GM12878 (cell line): ENCODE data around the gene NEBL. TPM values are rescaled to one million over a fixed set of nuclear protein-coding genes. Genes with fewer than 3 reads are reported as not detected.

Source experiments
- ATAC-seq: fragments of 200-7000 bp; cut with Tn5 transposase; 3 replicates; pipeline ENCODE4 v1.9.1; 2020; ENCODE audit warnings: mild to moderate bottlenecking, moderate library complexity
- BruUV-seq: library from RNA; stranded (reverse); fragments of 400-500 nt; replicated peaks from 2 replicates; lab custom pipeline; 2021; lab: Mats Ljungman, UMichigan
- CTCF ChIA-PET: fragments of 300-600 bp; sonication (Branson Sonifier 250); formaldehyde crosslinking; extraction: SDS; loops from one replicate; lab custom pipeline; 2021; ENCODE audit warnings: inconsistent platforms; lab: Yijun Ruan, JAX
- POLR2A ChIA-PET: fragments of 350-600 bp; formaldehyde crosslinking; extraction: SDS; loops from one replicate; lab custom pipeline; 2021; ENCODE audit warnings: inconsistent platforms; lab: Charles Lee
- RAD21 ChIA-PET: fragments of 300-600 bp; sonication (Branson Sonifier 250); formaldehyde crosslinking; loops from one replicate; lab custom pipeline; 2023; ENCODE audit warnings: antibody characterized with exemption; ENCODE audit not compliant: unreplicated experiment; lab: Charles Lee
- SMC1A ChIA-PET: fragments of 300-600 bp; sonication (Branson Sonifier 250); formaldehyde crosslinking; loops from one replicate; lab custom pipeline; 2023; ENCODE audit not compliant: unreplicated experiment, uncharacterized antibody; lab: Charles Lee
- DNase-seq: peaks from one replicate; pipeline ENCODE4 v3.0.0-alpha.2; 2011; ENCODE audit warnings: low read depth, low spot score
- FAIRE-seq: peaks from 3 replicates; lab custom pipeline; 2011; peaks lifted over from hg19 to GRCh38; lab: Jason Lieb, UNC
- H2AFZ ChIP-seq: 2 replicates; pipeline ENCODE4 v1.6.0; 2011; ENCODE audit warnings: low read depth, low read length, control low read depth; ENCODE audit not compliant: control insufficient read depth
- H3K27ac ChIP-seq: 2 replicates; pipeline ENCODE4 v1.5.1; 2011; ENCODE audit warnings: control low read depth; ENCODE audit not compliant: control insufficient read depth, insufficient read depth
- H3K27me3 ChIP-seq, 2 experiments: replicated peaks in 1 of 2; 2 replicates each; pipeline versions ENCODE4 v1.6.0 to v1.6.1; 2011; ENCODE audit warnings: low read length in 1 of 2; ENCODE audit not compliant: control insufficient read depth in 2 of 2, insufficient read depth in 2 of 2
- H3K36me3 ChIP-seq, 2 experiments: 2 replicates each; pipeline ENCODE4 v1.5.1; 2011; ENCODE audit warnings: low read length in 1 of 2; ENCODE audit not compliant: control insufficient read depth in 2 of 2, insufficient read depth in 2 of 2
- H3K4me1 ChIP-seq: 2 replicates; pipeline ENCODE4 v1.6.1; 2011; ENCODE audit warnings: mild to moderate bottlenecking, low read length, moderate library complexity, mixed read lengths; ENCODE audit not compliant: control insufficient read depth, insufficient read depth
- H3K4me2 ChIP-seq: 2 replicates; pipeline ENCODE4 v1.6.0; 2011; ENCODE audit warnings: control low read depth; ENCODE audit not compliant: control insufficient read depth, insufficient read depth
- H3K4me3 ChIP-seq: fragments of 200-600 bp; sonication (generic); 2 replicates; pipeline ENCODE4 v1.5.1; 2016
- H3K79me2 ChIP-seq: 2 replicates; pipeline ENCODE4 v1.6.0; 2011; ENCODE audit warnings: low read length; ENCODE audit not compliant: control insufficient read depth, insufficient read depth
- H3K9ac ChIP-seq: 2 replicates; pipeline ENCODE4 v1.8.0; 2011; ENCODE audit warnings: low read length, control low read depth, mixed read lengths; ENCODE audit not compliant: control insufficient read depth, insufficient read depth
- H3K9me3 ChIP-seq: replicated peaks from 3 replicates; pipeline ENCODE4 v1.5.1; 2011; ENCODE audit warnings: mild to moderate bottlenecking, low read length; ENCODE audit not compliant: control insufficient read depth, insufficient read depth
- H4K20me1 ChIP-seq: 2 replicates; pipeline ENCODE4 v1.6.0; 2011; ENCODE audit not compliant: control insufficient read depth, insufficient read depth
- ATF3 ChIP-seq: IDR thresholded peaks from 2 replicates; pipeline ENCODE4 v1.6.1; 2011; ENCODE audit warnings: low read depth, mild to moderate bottlenecking, low read length, moderate library complexity, borderline replicate concordance; ENCODE audit errors: extremely low read depth
- ATF7 ChIP-seq: fragments of 450-650 bp; IDR thresholded peaks from 2 replicates; pipeline ENCODE4 v1.6.1; 2016; ENCODE audit warnings: low read depth, mild to moderate bottlenecking
- EED ChIP-seq: sonication (generic); IDR thresholded peaks from 2 replicates; pipeline ENCODE4 v1.6.1; 2016; ENCODE audit warnings: antibody characterized with exemption, low read depth
- IKZF2 ChIP-seq, 2 experiments: fragments of 450-650 bp; IDR thresholded peaks; 2 replicates each; pipeline ENCODE4 v1.6.1; 2017; ENCODE audit warnings: mild to moderate bottlenecking in 2 of 2, moderate library complexity in 2 of 2
- KAT2A ChIP-seq: conservative IDR thresholded peaks from 2 replicates; pipeline ENCODE4 v1.6.1; 2011; ENCODE audit warnings: low read depth, low read length; ENCODE audit not compliant: control insufficient read depth
- PAX5 ChIP-seq: IDR thresholded peaks from 2 replicates; pipeline ENCODE4 v1.6.1; 2011; ENCODE audit warnings: low read depth, low read length, borderline replicate concordance
- RAD21 ChIP-seq: IDR thresholded peaks from 2 replicates; pipeline ENCODE4 v1.6.1; 2011; ENCODE audit warnings: mild to moderate bottlenecking, low read depth, low read length, moderate library complexity; ENCODE audit not compliant: insufficient read depth
- SIX5 ChIP-seq: IDR thresholded peaks from 2 replicates; pipeline ENCODE4 v1.6.1; 2011; ENCODE audit warnings: mild to moderate bottlenecking, low read depth, low read length, moderate library complexity; ENCODE audit not compliant: severe bottlenecking
- ZNF24 ChIP-seq: fragments of 450-650 bp; IDR thresholded peaks from 2 replicates; pipeline ENCODE4 v1.6.1; 2017; ENCODE audit warnings: antibody characterized with exemption, mild to moderate bottlenecking
- ZNF622 ChIP-seq: fragments of 450-650 bp; IDR thresholded peaks from 2 replicates; pipeline ENCODE4 v1.6.1; 2017; ENCODE audit warnings: mild to moderate bottlenecking, inconsistent platforms
- WGBS: methylation state at CpG from one replicate; pipeline ENCODE4 v1.1.6; 2016; ENCODE audit warnings: low lambda C conversion rate; ENCODE audit not compliant: insufficient replicate concordance, insufficient coverage; ENCODE audit errors: missing lambda C conversion rate; 5-methylcytosine and 5-hydroxymethylcytosine counted together
- in situ Hi-C: fragments of 300-500 bp; cut with MboI; formaldehyde crosslinking; loops from 9 replicates; pipeline ENCODE4 v1.14.3; 2018; ENCODE audit warnings: mixed read lengths
- intact Hi-C: fragments of 100-400 bp; cut with micrococcal nuclease; formaldehyde crosslinking; loops from one replicate; pipeline ENCODE4 v1.14.2; 2022; ENCODE audit not compliant: unreplicated experiment
- polyA plus RNA-seq, 11 experiments: library from polyadenylated mRNA; depleted of rRNA in 4 of 11; unstranded in 6 of 11; stranded (reverse) in 5 of 11; fragments of >200 nt; fragmentation: Nextera tagmentation in 4 of 11; fragmentation: Illumina TruSeq in 1 of 11; extraction: Ambion mirVana in 4 of 11; extraction: Trizol in 1 of 11; gene quantifications; 1 replicate in 1 of 11; 2 replicates in 10 of 11; pipeline versions ENCODE4 v1.2.1 to v1.2.3, GENCODE V29; 2011 to 2016; ENCODE audit warnings: inconsistent platforms in 2 of 11, missing spikeins in 2 of 11, low read depth in 1 of 11
- total RNA-seq, 4 experiments: library from RNA; depleted of rRNA in 3 of 4; stranded (reverse); fragments of >200 nt in 3 of 4; fragmentation: Illumina TruSeq in 1 of 4; extraction: Trizol in 1 of 4; gene quantifications; 2 replicates each; pipeline versions ENCODE4 v1.2.1 to v1.2.3, GENCODE V29; 2013 to 2021

The NEBL gene
- total and polyA plus RNA-seq, 10 of the 15 experiments (the other 5 are each of a cell fraction or from before 2014, with no cell fraction given) = 0.04 to 0.56 (median 0.11) TPM; not detected in 6

- ChIA-PET SMC1A (interaction anchor here (1.3 kb wide), 1 partner anchor 16 kb away, joined by 3 read pairs; no protein-coding TSS in a partner anchor), POLR2A (no interaction called here), RAD21 (no interaction called here), CTCF (no interaction called here)
- DNase-seq (no peak), FAIRE-seq (no peak), ATAC-seq (no peak)
- no peaks in the 10 kb centered on the region for H3K4me1 ChIP-seq
- no TSS peak for BruUV-seq
- H3K79me2 ChIP-seq = no peaks in the 10 kb centered on the region
- TF ChIP-seq ATF7 (peak; percentile 42; the same call in 1 of the 2 replicates), RAD21 (no peak)
- H3K4me2 ChIP-seq = no peak overlapping the region
- H3K4me3 ChIP-seq = no peak overlapping the region
- H4K20me1 ChIP-seq = no peaks in the 10 kb centered on the region
- no peaks in the 10 kb centered on the region for H3K9me3 ChIP-seq
- intact Hi-C loops = no loop called here
- in situ Hi-C loops = no loop called here
- 24% methylated on average over 4 of the region's 4 CpGs for WGBS
- no peaks in the 10 kb centered on the region for H3K27me3 ChIP-seq
- no peak overlapping the region for H2AFZ ChIP-seq
- H3K9ac ChIP-seq = no peak overlapping the region
- no peaks in the 10 kb centered on the region for H3K36me3 ChIP-seq
- no peak overlapping the region for H3K27ac ChIP-seq
These were observed 154.2 kb downstream of the NEBL start for GRCh38 chr10:20742737-20743541.

- no peak overlapping the region for H3K9ac ChIP-seq
- no TSS peak for BruUV-seq
- POLR2A ChIA-PET = no interaction called here
- intact Hi-C loops (no loop called here), in situ Hi-C loops (no loop called here)
- no peaks in the 10 kb centered on the region for H3K4me1 ChIP-seq
- H3K27ac ChIP-seq = no peak overlapping the region
- no peaks in the 10 kb centered on the region for H3K27me3 ChIP-seq
- TF ChIP-seq ATF3 (no peak), SIX5 (no peak), EED (no peak), IKZF2 (IDR thresholded peaks at IDR 0.05) (no peak), ZNF24 (no peak), KAT2A (no peak), PAX5 (no peak), ZNF622 (no peak)
- SMC1A ChIA-PET = no interaction called here
- no peak overlapping the region for H3K4me3 ChIP-seq
- RAD21 ChIA-PET = no interaction called here
- H3K4me2 ChIP-seq = no peak overlapping the region
- H2AFZ ChIP-seq = no peak overlapping the region
- FAIRE-seq (no peak), DNase-seq (no peak), ATAC-seq (no peak)
- H3K36me3 ChIP-seq = no peaks in the 10 kb centered on the region
- no peaks in the 10 kb centered on the region for H3K79me2 ChIP-seq
- H4K20me1 ChIP-seq = no peaks in the 10 kb centered on the region
- WGBS = 27% methylated on average over 6 of the region's 6 CpGs
- CTCF ChIA-PET = no interaction called here
- no peaks in the 10 kb centered on the region for H3K9me3 ChIP-seq
These were observed 157.0 kb downstream of the NEBL start for GRCh38 chr10:20740120-20740519.
